Measurements from ENCODE around the gene CTSD. TPM values are rescaled to one million over a fixed set of nuclear protein-coding genes. Genes with fewer than 3 reads are reported as not detected.

CTSD gene
- total and polyA plus RNA-seq, 11 donors, result 420 to 1,779 (median 722) TPM

DNA sequence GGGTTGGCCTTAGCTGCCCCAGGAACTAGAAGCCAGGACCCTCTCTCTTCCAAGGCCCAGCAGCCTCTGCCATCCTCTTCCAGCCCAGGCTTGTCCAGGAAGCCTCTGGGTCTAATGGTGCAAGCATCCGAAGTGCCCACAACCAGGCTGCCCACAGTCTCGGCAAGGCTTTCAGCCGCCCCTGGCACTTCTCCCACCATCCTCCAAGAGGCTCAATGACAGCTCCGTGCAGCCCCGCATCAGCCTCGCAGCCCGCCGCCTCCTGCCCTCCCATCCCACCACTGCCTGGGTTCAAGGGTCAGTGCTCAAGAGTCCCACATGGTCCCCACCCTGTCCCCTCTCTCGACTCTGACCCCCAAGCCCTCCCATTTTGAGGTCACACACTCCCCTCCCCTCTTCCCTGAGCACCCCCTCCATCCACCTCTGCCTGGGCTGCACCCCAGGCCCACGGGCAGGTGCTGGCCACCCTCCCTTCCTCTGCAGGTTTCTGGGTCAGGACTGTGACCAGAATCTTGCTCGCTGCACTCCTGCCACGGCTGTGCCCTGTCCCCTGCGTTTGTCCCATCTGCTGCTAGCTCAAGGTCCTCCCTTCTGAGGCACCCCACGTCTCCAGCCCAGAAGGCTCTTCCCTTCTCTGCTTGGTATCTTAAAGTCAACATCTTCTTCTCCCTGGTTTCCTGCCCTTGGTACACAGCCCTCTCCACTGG, 30.6 kb downstream of the CTSD start:
- Histone ChIP-seq H3K4me1 (peaks cover 0 to 8% (median 0%) of the 10 kb centered on the region in 12 donors), H3K27ac (no peak overlapping the region), H3K27me3 (peaks cover 5 to 86% (median 22%) of the 10 kb centered on the region in 9 donors), H3K9me3 (peaks cover 0 to 18% (median 7%) of the 10 kb centered on the region in 12 donors), H3K36me3 (no peaks in the 10 kb centered on the region), H3K4me3 (no peak overlapping the region)
- DNase-seq (no peak), ATAC-seq (peak in 1 of 4 donors; percentile 9)
- no peak for TF ChIP-seq POLR2A (IDR thresholded peaks at IDR 0.05)
- TF ChIP-seq, protein P1, sequence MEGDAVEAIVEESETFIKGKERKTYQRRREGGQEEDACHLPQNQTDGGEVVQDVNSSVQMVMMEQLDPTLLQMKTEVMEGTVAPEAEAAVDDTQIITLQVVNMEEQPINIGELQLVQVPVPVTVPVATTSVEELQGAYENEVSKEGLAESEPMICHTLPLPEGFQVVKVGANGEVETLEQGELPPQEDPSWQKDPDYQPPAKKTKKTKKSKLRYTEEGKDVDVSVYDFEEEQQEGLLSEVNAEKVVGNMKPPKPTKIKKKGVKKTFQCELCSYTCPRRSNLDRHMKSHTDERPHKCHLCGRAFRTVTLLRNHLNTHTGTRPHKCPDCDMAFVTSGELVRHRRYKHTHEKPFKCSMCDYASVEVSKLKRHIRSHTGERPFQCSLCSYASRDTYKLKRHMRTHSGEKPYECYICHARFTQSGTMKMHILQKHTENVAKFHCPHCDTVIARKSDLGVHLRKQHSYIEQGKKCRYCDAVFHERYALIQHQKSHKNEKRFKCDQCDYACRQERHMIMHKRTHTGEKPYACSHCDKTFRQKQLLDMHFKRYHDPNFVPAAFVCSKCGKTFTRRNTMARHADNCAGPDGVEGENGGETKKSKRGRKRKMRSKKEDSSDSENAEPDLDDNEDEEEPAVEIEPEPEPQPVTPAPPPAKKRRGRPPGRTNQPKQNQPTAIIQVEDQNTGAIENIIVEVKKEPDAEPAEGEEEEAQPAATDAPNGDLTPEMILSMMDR (IDR thresholded peaks at IDR 0.05), result no peak
- intact Hi-C loops (cut with DNase I), result no loop called here
- 71 to 77% (median 75%) methylated on average over 14 of the region's 14 CpGs for WGBS, 4 donors

DNA sequence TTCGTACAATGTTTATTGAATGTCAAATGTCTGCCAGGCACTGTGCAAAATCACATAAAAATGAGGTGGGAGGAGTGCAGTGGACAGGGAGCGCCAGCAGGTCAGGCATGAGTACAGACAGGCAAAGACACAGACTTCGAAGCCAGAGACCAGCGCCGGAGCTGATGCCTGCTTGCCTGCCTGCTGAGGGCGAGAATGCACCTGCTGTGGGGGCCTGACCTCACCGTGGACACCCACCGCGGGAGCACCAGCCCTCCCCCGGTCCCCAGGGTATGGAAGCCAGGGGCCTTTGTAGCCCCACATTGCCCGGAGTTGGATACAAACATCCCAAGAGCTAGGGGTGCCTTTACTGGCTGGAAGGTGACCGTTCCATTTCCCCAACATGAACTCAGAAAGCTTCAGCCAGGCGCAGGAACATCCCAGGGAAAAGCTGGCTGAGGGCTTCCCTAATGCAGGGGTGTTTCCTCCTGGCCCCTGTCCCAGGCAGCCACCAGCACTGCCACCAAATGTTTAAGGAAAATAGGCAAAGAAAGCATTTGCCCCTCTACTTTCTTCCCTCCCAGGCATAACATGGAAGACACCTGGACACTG, 31.2 kb downstream of the CTSD start:
- Histone ChIP-seq H3K4me1 (peaks cover 0 to 8% (median 0%) of the 10 kb centered on the region in 12 donors), H3K36me3 (no peaks in the 10 kb centered on the region), H3K9me3 (peaks cover 0 to 17% (median 7%) of the 10 kb centered on the region in 12 donors), H3K27me3 (peaks cover 5 to 86% (median 22%) of the 10 kb centered on the region in 9 donors), H3K27ac (no peak overlapping the region), H3K4me3 (no peak overlapping the region)
- no peak for ATAC-seq
- DNase-seq, result no peak
- intact Hi-C loops (cut with DNase I), result no loop called here
- WGBS, 4 donors, result 38 to 54% (median 42%) methylated on average over 5 to 13 of the region's 13 CpGs
- no peak for TF ChIP-seq POLR2A (IDR thresholded peaks at IDR 0.05)
- TF ChIP-seq, protein P1 (IDR thresholded peaks at IDR 0.05), result no peak

DNA sequence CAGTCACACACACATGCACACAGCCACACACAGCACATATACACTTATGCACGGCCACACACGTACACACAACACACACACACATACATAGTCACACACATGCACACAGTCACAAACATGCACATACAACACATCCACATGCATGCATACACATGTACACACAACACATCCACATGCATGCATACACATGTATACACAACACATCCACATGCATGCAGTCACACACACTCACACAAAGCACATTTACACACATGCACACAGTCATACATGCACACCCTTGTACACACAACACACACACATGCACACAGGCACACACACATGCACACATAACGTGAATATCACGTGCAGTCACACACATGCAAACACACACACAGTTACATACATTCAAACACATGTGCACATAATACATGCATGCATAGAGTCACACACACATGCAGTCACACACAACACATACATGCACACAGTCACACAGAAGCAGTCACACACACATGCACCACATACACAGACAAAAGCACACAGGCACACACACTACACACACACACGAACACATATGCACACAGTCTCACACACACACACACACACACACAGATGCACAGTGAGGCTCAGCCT, 32.2 kb downstream of the CTSD start:
- TF ChIP-seq POLR2A (IDR thresholded peaks at IDR 0.05), result no peak
- TF ChIP-seq, protein P1 (IDR thresholded peaks at IDR 0.05), result no peak
- H3K9me3 ChIP-seq, result peaks cover 0 to 8% (median 0%) of the 10 kb centered on the region in 12 donors
- H3K27ac ChIP-seq, result no peak overlapping the region
- H3K27me3 ChIP-seq, result peaks cover 5 to 80% (median 22%) of the 10 kb centered on the region in 9 donors
- ATAC-seq (no peak), DNase-seq (no peak)
- H3K4me3 ChIP-seq, result no peak overlapping the region
- 85 to 92% (median 90%) methylated on average over 5 of the region's 5 CpGs for WGBS, 4 donors
- intact Hi-C loops (cut with DNase I), result no loop called here
- H3K36me3 ChIP-seq, result no peaks in the 10 kb centered on the region
- peaks cover 0 to 8% (median 0%) of the 10 kb centered on the region in 12 donors for H3K4me1 ChIP-seq

GRCh38 chr11:1730059-1730629, 33.6 kb downstream of the CTSD start:
- intact Hi-C loops (cut with DNase I), result no loop called here
- WGBS, 4 donors, result 66 to 72% (median 69%) methylated on average over 11 of the region's 11 CpGs
- peaks cover 5 to 71% (median 22%) of the 10 kb centered on the region in 9 donors for H3K27me3 ChIP-seq
- peaks cover 0 to 8% (median 0%) of the 10 kb centered on the region in 12 donors for H3K4me1 ChIP-seq
- ATAC-seq, result no peak
- TF ChIP-seq POLR2A (IDR thresholded peaks at IDR 0.05), result no peak
- TF ChIP-seq, protein P1 (IDR thresholded peaks at IDR 0.05), result no peak
- DNase-seq, result no peak
- H3K9me3 ChIP-seq, result no peaks in the 10 kb centered on the region
- H3K4me3 ChIP-seq, result no peak overlapping the region
- H3K36me3 ChIP-seq, result no peaks in the 10 kb centered on the region
- no peak overlapping the region for H3K27ac ChIP-seq
